Activated T-helper 9 cell treated with anti-CD3 and anti-CD28 coated beads, Interleukin-2, amount 50 U/mL, for 16 hours (primary cell): ENCODE measurements around the gene EDARADD.
A peak's percentile ranks its signal among the peaks of the same experiment; 100 is the strongest.

Source experiments
- DNase-seq: peaks from one replicate; pipeline ENCODE4 v3.0.0-alpha.2; 2020; ENCODE audit warnings: low read depth

EDARADD gene

DNA sequence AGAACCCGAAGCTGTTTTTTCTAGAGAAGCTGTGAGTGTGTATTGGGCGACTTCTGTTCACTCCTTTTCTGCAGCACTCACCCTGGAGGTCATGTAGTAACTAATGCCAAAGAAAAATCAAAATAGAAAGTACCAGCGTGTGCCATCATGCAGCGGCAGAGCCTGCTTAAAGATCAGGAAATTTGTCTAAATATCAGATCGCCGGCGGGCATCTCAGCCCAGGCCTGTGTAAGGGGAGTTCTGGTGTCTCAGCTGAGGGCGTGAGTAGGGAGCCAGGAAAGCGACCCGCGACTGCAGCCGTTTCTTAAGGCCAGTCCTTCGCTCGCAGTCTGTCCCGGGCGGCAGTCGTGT, 768 bp downstream of the EDARADD start:
- no peak for DNase-seq

GRCh38 chr1:236395230-236395946, 1.3 kb downstream of the EDARADD start:
- DNase-seq = peak; percentile 38

- DNase-seq = no peak
Measured at GRCh38 chr1:236395947-236396664, 2.0 kb downstream of the EDARADD start.

DNA sequence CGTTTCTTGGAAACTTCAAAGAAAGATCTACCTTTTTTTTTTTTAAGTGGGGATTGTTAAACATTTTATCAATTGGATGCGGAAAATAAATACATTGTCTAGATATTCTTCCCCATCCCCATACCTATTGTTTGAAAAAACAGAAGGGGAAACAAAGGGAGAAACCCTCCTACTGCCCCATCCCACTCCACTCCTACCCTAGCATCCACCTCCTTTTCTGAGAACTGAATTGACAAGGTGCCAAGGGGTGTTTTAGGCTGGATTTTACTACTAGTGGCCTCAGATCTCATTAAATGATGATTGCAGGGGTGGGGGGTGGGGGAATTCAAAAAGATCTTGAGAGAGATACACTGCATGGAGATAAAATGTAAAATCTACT, 2.6 kb downstream of the EDARADD start:
- DNase-seq = no peak

DNA sequence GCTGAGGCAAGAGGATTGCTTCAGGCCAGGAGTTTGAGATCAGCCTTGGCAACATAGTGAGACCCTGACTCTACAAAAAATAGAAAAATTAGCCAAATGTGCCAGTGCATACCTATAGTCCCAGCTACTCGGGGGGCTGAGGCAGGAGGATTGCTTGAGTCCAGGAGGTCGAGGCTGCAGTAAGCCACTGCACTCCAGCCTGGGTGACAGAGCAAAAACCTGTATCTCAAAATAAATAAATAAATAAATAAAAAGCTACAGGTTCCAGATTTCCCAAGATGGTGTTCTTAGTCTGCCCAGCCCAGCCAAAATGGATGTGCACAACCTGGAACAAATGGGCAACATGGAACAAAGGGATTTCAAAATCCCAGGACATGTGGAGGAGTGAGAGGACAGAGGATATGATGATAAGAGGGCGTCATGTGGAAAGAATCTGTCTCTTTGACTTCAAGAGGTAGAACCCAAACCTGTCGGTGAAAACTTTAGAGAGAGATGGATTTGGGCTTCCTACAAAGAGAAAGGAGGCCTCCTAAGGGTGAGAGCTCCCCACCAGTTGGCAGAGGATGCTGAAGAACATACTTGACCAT, 3.2 kb downstream of the EDARADD start:
- no peak for DNase-seq

- no peak for DNase-seq
Measured at GRCh38 chr1:236398538-236398937, 4.5 kb downstream of the EDARADD start.

- DNase-seq = no peak
Measured at GRCh38 chr1:236400061-236400603, 6.0 kb downstream of the EDARADD start.

DNA sequence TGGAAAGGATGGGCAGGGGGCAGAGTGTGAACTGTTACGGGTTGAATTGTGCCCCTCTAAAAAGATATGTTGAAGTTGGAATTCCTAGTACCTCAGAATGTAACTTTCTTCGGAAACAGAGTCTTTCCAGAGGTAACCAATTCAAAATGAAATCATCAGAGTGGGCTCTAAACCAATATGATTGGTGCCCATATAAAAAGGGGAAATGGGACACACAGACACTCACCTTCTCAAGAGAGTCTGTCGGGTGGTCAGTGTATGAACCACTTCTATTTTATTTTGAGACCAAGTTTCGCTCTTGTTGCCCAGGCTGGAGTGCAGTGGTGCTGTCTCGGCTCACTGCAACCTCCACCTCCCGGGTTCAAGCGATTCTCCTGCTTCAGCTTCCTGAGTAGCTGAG, 7.6 kb downstream of the EDARADD start:
- no peak for DNase-seq

- DNase-seq = no peak
Measured at GRCh38 chr1:236403905-236404696, 10.0 kb downstream of the EDARADD start.

DNA sequence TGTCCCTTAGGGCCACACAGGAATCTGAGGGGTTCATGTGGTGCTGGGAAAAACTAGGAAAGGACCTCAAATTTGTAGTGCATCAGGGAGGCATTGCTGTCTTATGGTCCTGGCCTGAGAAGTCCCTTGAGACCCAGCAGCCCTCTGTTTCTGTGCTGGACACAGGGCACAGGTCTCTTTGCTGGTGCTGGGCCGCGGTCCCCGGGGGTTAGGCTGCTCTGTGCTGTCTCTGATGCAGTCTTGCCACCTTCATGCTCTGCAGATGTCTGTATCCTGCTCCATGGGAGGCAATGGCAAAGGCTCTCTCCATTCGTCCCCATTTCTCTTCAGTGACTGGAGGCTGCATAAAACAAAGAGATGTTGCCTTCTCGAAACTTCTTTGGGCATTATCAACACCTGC, 13.0 kb downstream of the EDARADD start:
- DNase-seq = no peak

GRCh38 chr1:236413688-236414087, 19.6 kb downstream of the EDARADD start:
- DNase-seq = no peak

DNA sequence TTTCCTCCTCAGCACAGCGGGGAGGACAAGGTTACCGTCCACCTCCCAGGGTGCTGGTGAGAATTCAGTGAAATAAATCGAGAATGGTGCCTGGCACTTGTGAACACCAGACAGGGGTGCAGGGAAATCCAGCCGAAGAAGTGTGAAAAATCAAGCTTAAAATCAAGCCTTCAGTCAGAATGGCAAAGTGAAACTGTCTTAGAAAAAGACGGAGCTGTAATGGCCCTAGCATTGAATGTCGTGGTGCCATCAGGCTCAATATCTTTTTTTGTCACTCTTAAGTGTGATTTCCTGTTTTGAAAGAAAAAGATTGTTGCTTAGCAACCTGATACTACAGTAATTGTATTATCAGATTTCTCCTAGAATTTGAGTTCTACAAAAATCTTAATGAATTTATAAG, 22.1 kb downstream of the EDARADD start:
- no peak for DNase-seq

DNA sequence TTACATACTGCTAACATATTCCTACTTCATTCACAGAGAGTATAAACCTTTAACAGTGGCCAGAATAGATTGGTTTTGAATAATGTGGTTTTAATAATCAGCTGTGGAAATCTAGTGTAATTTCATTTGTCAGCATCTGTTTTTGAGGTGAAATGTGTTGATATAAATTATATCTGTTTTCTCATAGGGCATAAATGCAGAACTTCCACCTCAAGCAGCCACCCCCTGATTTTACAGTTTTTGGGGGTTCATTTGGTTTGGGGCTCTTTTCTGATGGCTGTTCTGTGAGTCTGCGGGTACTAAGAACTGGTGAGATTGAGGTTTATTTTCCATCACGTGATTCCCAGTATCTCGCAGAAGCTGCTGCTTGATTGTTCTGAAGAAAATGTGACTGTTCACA, 23.2 kb downstream of the EDARADD start:
- no peak for DNase-seq

GRCh38 chr1:236419502-236419901, 25.4 kb downstream of the EDARADD start:
- DNase-seq = no peak

- no peak for DNase-seq
Measured at GRCh38 chr1:236421022-236421421, 26.9 kb downstream of the EDARADD start.

DNA sequence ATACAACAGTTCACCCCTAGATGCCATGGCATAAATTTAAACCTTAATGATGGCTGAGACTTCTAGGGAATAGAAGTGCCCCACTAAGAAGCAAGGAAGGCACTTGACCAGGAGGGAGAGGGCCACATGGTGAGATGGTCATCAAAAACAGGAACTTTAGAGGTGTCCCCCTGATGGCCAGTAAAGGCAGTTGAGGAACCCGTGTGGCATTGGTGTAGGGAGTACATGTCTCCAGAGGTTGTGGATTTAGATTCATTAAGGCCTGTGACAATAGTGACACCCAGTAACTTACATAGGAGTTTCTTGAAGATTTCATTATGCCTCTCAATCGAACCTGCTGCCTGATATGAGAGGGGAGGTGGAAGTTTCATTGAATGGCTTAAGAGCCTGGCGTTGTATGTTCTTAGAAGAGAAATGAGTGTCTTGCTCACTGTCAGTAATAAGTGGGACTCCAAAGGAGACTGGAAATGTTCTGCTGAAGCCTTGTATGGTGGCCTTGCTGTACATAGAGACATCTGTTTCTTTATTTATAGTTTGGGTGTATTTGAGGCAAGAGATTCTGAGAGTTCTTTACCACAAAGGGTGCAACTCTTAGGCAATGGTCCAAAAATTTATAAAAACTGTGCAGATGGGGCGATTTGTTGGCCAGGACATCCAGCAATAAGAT, 27.9 kb downstream of the EDARADD start:
- DNase-seq = no peak

DNA sequence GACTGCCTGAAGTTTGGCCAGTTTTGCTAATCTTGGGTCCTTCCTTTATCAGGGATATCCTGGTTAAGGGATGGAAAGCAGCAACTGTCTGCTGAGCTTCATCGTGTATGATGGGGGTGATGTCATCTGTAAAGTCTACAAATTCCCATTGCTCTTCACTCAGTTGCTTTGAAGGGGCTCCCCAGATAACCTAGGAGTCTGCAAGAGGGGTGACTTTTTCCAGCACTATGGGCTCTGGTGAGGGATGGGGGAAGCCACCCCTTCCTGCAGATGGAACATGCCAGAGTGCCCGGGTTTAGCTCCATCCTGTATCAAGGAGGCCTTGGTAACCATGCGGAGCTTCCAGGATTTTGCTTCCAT, 28.4 kb downstream of the EDARADD start:
- no peak for DNase-seq

DNA sequence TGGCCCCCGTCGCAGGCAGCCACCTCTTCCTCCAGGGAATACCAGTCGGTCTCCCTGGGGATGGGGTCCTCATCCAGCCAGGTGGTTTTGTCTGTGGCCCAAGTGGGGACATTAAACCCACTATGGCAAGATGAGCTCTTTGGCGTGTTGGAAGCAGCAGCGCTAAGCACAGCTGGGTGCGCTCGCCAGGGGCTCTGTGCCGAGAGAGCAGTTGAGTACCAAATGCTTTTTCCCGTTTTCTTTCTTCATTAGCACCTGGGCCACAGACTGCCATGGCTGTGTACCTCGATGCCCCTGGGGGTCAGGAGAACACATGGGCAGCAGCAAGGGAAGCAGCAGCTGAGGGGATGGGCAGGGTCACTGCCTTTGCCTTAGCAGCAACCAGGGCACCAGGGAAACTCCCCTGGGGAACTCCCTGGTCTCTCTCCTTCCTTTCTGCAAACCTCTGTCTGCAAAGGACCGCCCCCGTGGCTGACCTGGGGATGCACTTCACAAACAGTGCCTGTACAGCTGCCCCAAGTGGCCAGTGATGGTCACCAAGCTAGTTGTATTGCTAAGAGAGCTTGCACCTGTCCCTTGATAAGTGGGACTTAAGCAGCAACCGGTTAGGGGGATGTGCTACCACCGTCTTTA, 31.1 kb downstream of the EDARADD start:
- DNase-seq = peak; percentile 5

DNA sequence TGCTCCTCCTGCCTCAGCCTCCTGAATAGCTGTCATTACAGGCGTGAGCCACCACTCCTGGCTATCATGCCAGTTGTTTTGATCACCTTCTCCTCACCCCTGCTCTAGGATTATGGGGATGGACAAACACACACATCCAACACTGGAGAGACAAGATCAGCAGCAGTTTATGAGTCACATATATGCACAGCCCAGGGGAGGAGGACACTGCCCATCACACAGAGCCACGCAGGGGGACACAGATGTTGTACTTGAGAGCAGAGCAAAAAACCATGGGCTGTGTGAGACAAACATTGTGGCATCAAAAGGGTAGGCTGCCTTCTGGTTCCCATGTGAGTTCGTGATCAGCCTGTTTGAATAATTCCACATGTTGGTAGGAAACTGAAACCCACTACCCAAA, 32.1 kb downstream of the EDARADD start:
- no peak for DNase-seq

DNA sequence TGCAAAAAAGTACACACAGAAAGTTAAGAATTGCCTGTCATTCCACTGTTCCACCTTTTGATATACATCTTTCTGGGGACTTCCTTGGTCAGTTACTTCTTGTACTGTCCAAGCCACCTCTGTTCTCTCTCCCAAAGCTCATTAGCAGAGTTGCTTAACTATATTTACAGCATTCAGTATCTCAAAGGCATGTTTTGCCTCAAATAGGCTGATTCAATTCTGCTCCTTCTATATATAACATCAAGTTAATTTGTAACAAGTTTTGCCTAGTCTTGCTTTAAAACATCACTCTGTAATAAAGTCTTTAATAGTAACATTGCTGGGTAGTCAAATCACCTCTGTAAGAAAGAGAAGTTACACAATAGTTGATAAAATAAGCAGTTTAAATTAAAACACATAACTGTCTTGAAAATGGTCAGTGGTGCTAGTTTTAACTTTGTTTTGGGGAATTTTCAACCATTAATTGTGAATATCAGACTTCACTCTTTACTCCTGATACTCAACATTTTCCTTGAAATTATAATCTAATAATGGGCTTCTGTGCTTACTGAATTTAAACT, 35.7 kb downstream of the EDARADD start:
- no peak for DNase-seq

DNA sequence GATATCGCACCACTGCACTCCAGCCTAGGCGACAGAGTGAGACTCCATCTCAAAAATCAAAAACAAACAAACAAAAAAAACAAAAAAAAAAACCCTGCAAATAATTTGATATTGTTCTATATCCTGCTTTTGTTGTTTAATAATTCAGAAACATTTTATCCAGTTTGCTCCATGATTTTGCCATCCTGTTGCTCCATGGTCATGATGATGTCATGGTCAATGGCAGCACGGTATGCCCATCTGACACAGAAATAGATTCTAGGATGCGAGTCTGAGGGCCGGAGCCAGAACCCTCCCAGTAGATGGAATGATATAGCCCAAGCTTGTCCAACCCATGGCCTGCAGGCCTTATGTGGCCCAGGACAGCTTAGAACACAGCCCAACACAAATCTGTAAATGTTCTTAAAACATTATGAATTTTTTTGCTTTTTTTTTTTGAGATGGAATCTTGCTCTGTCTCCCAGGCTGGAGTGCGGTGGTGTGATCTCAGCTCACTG, 39.8 kb downstream of the EDARADD start:
- DNase-seq = no peak
